HCT116 (cell line): Measurements from ENCODE around the gene SLC11A1.

Experiments
- ATF3 ChIP-seq: IDR thresholded peaks from 2 replicates; pipeline ENCODE4 v1.6.1; 2012
- CTCF ChIP-seq, 3 experiments: fragments of 200-600 bp in 1 of 3; sonication (generic) in 1 of 3; IDR thresholded peaks in 2 of 3; conservative IDR thresholded peaks in 1 of 3; 2 replicates each; pipeline ENCODE4 v1.5.1; 2012 to 2017; ENCODE audit warnings: low read depth in 2 of 3, low read length in 2 of 3, antibody characterized with exemption in 1 of 3, borderline replicate concordance in 1 of 3, control low read depth in 1 of 3, mild to moderate bottlenecking in 1 of 3, mixed read lengths in 1 of 3, mixed run types in 1 of 3, moderate library complexity in 1 of 3; ENCODE audit not compliant: insufficient read depth in 1 of 3
- EZH2 ChIP-seq: fragments of 200-600 bp; sonication (generic); IDR thresholded peaks from 2 replicates; pipeline ENCODE4 v1.6.1; 2017; ENCODE audit warnings: antibody characterized with exemption, mixed run types
- EZH2phosphoT487 ChIP-seq: fragments of 200-600 bp; IDR thresholded peaks from 2 replicates; pipeline ENCODE4 v1.6.1; 2018; ENCODE audit warnings: antibody characterized with exemption, borderline replicate concordance
- FOSL1 ChIP-seq: IDR thresholded peaks from 2 replicates; pipeline ENCODE4 v1.6.1; 2012; ENCODE audit warnings: low read depth
- JUND ChIP-seq: IDR thresholded peaks from 2 replicates; pipeline ENCODE4 v1.6.1; 2012
- MAX ChIP-seq: IDR thresholded peaks from 2 replicates; pipeline ENCODE4 v1.6.1; 2012
- POLR2A ChIP-seq: IDR thresholded peaks from 2 replicates; pipeline ENCODE4 v1.7.0; 2011; ENCODE audit warnings: borderline replicate concordance; ENCODE audit not compliant: insufficient read depth, insufficient read length; ENCODE audit errors: extremely low read depth
- POLR2AphosphoS5 ChIP-seq: IDR thresholded peaks from 2 replicates; pipeline ENCODE4 v1.6.1; 2011; ENCODE audit warnings: mild to moderate bottlenecking, low read depth, low read length, moderate library complexity
- RAD21 ChIP-seq: IDR thresholded peaks from 2 replicates; pipeline ENCODE4 v1.6.1; 2012; ENCODE audit warnings: low read depth, mild to moderate bottlenecking
- TCF7L2 ChIP-seq: IDR thresholded peaks from 2 replicates; pipeline ENCODE4 v1.7.0; 2011; ENCODE audit warnings: borderline replicate concordance, inconsistent platforms; ENCODE audit not compliant: insufficient read depth, insufficient read length; ENCODE audit errors: extremely low read depth
- YY1 ChIP-seq: IDR thresholded peaks from 2 replicates; pipeline ENCODE4 v1.6.1; 2011; ENCODE audit warnings: low read length, low read depth, moderate library complexity, mild to moderate bottlenecking; ENCODE audit not compliant: insufficient replicate concordance; ENCODE audit errors: extremely low read depth
- ZFX ChIP-seq: fragments of 450-650 bp; IDR thresholded peaks from 2 replicates; pipeline ENCODE4 v1.6.1; 2017
- TF ChIP-seq, protein P1 (sequence below): IDR thresholded peaks from 2 replicates; pipeline ENCODE4 v1.6.1; 2012; ENCODE audit warnings: low read depth

GRCh38 chr2:218387369-218388194 is 5.5 kb downstream of the SLC11A1 start:
- no peak for TF ChIP-seq ZFX
- TF ChIP-seq RAD21: no peak
- no peak for TF ChIP-seq YY1
- TF ChIP-seq POLR2A: no peak
- no peak for TF ChIP-seq CTCF (IDR thresholded peaks at IDR 0.05 in 2 of 3, conservative IDR thresholded peaks at IDR 0.05 in 1 of 3; ENCODE audit: borderline replicate concordance in 1 of 3, insufficient read depth in 1 of 3, low read depth in 2 of 3, low read length in 2 of 3)
- TF ChIP-seq POLR2AphosphoS5: no peak
- no peak for TF ChIP-seq MAX
- TF ChIP-seq EZH2: no peak
- TF ChIP-seq TCF7L2: no peak
- TF ChIP-seq, protein P1, sequence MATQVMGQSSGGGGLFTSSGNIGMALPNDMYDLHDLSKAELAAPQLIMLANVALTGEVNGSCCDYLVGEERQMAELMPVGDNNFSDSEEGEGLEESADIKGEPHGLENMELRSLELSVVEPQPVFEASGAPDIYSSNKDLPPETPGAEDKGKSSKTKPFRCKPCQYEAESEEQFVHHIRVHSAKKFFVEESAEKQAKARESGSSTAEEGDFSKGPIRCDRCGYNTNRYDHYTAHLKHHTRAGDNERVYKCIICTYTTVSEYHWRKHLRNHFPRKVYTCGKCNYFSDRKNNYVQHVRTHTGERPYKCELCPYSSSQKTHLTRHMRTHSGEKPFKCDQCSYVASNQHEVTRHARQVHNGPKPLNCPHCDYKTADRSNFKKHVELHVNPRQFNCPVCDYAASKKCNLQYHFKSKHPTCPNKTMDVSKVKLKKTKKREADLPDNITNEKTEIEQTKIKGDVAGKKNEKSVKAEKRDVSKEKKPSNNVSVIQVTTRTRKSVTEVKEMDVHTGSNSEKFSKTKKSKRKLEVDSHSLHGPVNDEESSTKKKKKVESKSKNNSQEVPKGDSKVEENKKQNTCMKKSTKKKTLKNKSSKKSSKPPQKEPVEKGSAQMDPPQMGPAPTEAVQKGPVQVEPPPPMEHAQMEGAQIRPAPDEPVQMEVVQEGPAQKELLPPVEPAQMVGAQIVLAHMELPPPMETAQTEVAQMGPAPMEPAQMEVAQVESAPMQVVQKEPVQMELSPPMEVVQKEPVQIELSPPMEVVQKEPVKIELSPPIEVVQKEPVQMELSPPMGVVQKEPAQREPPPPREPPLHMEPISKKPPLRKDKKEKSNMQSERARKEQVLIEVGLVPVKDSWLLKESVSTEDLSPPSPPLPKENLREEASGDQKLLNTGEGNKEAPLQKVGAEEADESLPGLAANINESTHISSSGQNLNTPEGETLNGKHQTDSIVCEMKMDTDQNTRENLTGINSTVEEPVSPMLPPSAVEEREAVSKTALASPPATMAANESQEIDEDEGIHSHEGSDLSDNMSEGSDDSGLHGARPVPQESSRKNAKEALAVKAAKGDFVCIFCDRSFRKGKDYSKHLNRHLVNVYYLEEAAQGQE: no peak
- TF ChIP-seq JUND: no peak
- TF ChIP-seq ATF3: no peak
- no peak for TF ChIP-seq FOSL1
- no peak for TF ChIP-seq EZH2phosphoT487
